ENCODE measurements around the gene SMIM41.
A peak's percentile ranks its signal among the peaks of the same experiment; 100 is the strongest.

SMIM41 gene

DNA sequence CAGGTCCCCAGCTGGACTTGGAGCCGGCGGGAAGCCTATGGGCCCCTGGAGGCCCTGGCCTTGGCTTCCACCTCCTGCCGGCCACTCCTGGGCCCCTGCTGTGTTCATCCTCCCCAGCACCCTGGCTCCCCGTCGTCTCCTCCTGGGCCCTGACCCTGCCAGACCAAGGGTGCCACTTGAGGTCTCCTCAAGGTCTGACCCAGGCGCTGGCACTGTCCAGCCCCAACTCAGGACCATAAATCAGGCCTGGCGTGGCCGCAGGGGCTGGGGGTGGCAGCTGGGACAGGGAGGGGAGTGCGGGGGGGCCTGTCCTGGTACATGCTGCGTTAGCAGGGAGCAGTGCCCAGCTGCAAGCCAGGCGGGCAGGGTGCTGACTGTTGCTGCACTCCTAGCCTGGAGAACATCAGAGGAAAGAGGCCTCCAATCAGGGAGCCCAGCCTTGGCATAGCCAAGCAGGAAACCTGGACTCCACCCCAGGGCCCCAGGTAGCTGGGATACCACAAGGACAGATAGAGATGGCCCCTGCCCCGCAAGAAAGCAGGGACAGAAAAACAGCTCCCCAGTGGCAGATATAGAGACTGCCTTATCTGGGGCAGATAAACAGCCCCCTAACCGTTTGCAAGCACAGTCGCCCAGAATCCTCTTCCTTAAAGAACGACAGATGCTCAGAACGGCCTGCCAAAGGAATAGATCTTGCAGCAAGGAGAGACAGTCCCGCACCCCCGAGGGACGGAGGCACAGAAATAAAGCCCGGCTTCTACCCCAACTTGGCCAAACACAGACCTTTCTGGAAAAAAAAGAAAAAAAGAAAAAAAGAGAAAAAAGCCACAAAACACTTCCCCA, 16.2 kb upstream of the SMIM41 start:
- no peak for DNase-seq (ENCODE audit: low read depth)

DNA sequence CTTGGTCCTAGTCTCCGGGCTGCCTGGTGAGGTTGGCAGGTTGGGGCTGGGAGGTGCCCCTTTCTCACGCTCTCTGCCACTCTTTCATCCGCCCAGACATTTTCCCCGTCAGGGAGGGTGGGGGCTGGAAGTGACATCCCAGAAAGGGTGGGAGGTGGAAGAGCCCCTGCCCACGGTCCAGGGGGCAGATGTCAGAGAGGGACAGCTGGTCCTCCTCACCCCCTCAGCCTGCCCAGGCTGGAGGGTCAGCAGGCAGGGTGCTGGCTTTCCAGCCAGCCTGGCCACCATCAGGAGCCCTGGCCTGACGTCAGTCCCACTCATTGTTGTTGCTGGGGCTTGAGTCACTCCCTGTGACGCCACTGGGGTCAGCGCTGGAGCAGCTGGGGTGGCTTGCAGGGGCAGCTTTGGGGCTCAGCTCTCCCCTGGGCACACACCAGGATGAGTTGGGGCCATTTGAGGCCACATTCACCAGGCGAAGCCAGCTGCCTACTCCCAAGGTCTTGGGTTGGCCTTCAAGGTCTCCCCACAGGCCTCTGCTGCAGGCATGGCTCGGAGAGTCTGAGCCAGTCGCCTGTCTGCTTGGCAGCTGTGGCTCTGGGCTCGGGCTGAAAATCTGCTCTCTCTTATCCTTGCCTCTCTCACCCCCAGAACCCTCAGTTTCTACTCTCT, 15.4 kb upstream of the SMIM41 start:
- no peak for DNase-seq (ENCODE audit: low read depth)

DNA sequence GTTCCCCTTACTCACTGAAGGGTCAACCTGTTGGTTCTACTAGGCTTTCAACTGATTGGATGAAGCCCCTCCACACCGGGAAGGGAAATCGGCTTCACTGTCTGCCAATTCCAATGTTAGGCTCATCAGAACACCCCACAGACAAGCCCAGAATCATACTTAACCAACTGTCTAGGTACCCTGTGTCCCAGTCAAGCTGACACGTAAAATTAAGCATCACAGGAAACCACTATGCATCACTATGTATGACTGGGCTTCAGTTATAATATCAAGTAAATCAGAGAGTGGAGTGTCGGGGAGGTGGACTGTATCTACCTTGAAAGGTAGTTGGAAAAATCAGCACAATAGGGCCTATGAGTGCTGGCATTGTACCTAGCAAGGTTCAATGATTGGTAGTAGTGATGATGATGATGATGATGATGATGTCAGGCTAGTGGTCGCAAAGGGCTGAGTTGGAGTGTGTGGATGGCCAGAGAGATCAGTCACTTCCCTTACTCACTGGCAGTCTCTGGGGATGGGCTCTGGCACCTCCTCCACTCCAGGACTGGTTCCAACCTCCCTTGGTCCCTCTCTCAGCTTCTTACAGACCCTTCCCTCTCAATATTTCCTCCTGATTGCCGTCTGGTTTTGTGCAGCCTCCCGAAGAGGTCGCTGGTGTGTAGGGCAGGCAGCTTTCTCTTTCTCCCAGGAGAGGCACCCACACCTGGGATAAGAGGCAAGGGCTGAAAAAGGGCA, 13.0 kb upstream of the SMIM41 start:
- no peak for DNase-seq (ENCODE audit: low read depth)

DNA sequence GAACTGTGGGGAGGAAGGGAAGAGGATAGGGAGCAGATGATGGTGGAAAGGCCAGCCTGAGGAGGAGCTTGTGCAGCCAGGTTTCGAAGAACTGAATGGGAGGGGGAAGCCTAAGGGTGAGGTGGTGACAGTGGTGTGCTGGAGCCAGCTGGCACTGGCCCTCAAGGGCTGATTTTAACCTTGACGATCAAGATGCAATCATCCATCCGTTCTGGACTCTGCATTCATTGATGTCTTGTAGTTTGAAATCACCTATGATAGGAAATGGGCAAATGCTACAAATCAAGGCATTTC, 12.5 kb upstream of the SMIM41 start:
- no peak for DNase-seq (ENCODE audit: low read depth)

DNA sequence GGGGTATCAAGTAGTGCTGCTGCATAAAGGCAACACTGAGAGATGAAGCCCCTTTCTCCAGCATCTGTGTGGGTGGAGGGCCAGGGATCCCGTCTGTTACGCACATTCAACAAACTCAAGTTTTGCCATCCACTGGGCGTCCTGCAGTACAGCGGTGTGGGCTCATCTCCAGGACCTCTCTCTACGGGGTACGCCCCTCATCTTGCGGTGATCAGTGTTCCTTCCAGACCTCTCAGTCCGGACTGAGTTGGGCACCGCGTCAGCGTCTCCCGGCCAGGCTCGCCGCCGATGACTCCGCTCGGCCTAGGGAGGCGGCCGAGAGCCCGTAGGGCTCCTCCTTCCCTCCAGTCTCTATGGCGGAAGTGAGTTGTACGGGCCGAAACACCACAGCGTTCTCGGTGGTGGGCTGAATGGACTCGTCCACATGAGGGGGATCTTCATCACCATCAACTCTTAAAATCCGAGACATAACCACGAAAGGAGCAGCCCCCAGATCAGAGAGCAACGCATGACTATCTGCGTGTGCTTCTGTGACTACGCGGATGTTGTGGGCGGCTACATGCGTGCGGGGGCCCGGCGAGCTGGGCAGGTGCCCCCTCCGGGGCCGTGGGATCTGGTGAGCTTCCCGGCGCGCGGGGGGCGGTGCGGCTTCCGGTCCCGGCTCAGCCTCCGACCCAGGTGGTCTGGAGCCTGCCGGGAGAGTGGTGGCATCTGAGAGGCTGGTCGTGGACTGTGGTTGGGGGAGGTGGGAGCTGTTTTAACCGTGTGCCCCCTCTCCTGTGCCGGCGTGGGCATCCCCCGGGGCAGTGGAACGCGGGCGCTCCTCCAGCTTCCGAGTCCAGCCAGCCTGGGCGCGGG, 9.9 kb upstream of the SMIM41 start, which contains the start of gene ATG101:
Gene ATG101, plus strand, starts transcription at position 652 of the 858 bp plus-strand sequence. CDS start 3,673 bp downstream, outside the sequence.
- DNase-seq (ENCODE audit: low read depth): peak; percentile 78

DNA sequence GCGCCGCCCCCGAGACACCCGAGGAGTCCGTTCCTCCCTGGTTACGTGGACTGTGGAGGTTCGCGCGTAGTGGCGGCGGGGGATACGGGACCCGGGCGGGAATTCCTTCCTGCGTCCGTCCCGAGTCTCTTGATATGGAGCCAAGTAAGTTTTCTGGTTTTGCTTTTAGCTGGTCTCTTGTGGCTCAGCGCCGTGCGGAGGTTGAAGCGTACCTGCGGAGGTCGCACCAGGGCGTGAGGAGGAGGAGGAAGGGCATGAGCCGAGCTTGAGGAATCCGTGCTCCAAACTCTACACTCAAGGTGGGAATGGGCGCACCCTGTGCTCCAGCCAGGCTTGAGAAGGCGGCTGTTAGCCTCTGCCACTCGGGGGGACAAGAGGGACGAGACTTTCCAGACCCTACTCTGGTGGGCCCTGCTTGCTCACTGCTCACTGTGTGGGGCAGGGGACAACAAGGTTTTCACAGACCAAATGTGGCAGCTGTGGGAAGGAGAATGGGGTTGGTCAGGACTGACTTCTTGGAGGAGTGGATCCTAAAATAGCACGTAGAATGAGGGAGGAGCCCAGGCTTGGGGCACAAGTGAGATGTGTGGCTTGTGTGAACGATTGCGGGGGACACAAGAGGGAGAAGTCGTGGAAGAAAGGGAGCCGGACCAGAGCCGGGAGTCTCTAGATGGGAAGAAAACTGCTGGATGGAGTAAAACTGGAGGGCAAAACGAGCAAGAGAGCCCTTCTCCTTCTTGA, 9.1 kb upstream of the SMIM41 start:
- no peak for DNase-seq (ENCODE audit: low read depth)

DNA sequence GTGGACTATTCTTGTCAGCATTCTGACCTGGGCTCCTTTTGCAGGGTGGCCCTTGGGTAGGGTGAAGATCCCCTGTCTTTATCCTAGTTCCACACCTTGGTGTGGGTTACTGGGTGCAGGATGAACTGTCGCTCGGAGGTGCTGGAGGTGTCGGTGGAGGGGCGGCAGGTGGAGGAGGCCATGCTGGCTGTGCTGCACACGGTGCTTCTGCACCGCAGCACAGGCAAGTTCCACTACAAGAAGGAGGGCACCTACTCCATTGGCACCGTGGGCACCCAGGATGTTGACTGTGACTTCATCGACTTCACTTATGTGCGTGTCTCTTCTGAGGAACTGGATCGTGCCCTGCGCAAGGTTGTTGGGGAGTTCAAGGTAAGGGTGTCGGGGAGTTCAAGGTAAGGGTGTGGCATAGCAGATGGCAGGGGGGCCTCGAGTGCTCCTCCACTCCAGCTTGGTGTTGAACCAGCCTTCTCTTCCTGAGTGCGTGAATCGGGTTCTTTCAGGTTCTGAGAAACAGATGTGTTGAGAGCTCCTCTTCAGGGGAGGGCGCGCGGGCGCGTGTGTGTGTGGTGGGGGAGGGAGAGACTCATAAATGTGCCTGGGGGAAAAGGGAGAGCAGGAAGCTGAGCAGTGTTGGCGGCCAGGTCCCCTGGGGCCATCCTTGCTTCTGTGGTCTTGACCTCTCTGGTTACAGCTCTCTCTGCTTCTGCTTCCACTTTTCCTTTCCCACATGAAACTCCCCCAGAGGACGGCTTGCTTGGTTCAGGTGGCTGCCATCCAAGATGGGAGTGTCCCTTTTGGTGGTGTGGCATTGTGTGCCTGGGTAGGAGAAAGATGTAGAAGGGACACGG, 5.7 kb upstream of the SMIM41 start:
- DNase-seq (ENCODE audit: low read depth): no peak

DNA sequence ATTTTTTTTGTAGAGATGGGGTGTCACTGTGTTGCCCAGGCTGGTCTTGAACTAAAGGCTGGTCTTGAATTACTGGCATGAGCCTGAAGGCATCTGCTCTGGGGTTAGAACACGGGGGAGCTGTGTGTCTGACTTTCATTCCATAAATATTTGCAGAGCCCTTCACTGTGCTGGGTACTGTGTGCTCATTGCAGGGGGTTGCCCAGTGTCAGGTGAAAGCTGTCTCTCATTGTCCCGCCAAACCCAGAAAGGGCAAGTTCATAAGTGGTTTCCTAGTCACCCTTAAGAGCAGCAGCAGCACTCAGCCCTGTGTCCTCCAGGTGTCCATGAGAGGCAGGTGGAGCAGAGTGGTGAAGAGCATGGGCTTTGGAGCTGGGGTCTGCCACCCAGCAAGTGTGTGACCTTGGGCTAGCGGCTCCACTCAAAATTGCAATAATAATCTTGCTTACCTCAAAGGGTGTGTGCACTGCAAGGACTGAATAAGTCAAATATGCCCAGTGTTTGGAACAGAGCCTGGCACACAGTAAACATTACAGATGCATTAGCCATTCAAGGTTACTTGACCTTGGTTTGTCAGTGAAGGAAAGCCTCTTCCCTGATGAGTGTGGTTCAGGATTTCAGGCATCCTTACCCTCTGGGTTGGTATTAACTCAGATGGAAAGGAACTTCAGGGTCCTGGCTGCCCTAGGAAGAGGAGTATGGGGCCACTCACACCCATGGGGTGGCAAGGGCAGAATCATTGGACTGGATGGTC, 4.4 kb upstream of the SMIM41 start:
- no peak for DNase-seq (ENCODE audit: low read depth)

DNA sequence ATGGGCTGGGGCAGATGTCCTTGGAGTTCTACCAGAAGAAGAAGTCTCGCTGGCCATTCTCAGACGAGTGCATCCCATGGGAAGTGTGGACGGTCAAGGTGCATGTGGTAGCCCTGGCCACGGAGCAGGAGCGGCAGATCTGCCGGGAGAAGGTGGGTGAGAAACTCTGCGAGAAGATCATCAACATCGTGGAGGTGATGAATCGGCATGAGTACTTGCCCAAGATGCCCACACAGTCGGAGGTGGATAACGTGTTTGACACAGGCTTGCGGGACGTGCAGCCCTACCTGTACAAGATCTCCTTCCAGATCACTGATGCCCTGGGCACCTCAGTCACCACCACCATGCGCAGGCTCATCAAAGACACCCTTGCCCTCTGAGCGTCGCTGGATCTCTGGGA, 2.7 kb upstream of the SMIM41 start:
- no peak for DNase-seq (ENCODE audit: low read depth)

DNA sequence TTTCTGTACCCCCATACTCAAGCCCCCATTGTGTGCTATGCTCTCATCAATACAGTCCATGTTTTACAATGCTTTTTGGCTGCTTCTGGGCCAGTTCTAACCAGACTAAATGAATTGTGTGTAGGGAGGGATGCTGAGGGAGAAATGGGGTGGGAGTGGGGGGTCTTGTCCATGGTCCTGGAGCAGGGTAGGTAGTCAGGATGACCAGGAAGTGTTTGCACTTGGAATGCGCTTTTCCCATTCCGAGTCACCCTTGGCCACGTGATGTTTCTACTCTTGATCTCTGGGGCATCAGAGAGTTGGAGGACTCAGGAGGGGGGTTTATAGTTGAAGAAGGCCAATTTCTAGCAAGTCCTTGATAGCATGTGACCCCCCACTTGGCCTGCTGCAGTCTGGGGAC, 1.2 kb upstream of the SMIM41 start:
- DNase-seq (ENCODE audit: low read depth): no peak

DNA sequence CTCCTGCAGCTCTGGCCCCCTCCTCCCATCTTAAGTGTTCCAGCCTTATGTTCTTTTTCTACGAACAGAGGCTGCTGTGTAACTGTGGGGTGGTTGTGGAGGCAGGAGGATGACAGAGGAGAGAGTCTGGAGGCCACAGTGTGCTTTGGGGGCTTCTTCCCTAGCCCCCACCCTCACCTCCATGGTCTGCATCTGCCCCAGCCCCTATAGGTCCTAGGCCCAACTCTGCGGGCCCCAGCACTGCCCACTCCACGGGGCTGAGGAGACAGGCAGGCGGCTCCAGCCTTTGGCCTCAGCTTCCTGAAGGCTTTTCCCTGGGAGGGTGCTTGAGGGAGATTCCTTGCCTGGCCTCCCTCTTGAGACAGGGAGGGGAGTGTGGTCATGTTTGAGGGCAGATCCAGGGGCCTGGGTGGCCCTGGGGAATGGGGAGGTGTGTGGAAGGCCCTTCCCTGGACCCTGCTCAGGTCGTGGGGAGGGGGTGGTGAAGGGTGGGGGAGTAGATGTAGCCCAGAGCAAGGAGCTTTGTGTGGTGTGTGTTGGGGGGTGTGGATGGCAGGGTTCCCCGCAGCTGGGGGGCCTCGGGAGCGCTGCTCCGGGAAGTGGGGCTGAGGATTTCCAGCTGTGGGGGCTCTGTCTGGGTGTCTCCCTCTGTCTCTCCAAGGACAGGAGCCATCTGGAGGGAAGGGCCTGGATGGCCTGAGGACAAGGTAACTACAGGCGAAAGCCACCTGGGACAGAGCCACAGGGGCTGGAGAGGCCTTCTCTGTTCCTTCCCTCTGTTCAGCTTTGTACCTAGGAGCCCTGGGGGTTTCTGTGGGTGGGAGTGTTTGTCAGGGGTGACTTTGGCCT, 1.1 kb downstream of the SMIM41 start:
- DNase-seq (ENCODE audit: low read depth): no peak

DNA sequence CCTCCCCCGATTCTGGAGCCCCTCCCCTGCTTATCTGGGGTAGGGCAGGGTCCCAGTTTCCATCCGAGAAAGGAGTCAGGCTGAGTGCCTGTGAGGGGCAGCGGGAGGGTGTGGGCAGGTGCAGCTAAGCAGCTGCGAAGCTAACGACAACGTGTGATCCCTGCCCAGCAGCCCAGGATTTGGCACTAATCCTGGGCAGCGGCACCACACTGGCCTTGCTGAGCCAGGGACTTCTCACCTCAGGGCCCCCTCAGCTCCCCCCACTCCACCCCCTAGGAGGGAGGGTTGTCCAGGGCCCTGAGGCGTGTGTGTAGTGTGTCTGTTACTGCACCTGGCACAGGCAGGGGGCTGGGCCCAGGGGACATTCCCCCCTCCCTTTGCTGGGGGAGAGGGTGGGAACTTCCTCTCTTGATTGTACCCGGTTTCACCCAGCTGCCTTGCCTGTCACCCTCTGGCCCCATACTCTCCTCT, 1.8 kb downstream of the SMIM41 start:
- no peak for DNase-seq (ENCODE audit: low read depth)

DNA sequence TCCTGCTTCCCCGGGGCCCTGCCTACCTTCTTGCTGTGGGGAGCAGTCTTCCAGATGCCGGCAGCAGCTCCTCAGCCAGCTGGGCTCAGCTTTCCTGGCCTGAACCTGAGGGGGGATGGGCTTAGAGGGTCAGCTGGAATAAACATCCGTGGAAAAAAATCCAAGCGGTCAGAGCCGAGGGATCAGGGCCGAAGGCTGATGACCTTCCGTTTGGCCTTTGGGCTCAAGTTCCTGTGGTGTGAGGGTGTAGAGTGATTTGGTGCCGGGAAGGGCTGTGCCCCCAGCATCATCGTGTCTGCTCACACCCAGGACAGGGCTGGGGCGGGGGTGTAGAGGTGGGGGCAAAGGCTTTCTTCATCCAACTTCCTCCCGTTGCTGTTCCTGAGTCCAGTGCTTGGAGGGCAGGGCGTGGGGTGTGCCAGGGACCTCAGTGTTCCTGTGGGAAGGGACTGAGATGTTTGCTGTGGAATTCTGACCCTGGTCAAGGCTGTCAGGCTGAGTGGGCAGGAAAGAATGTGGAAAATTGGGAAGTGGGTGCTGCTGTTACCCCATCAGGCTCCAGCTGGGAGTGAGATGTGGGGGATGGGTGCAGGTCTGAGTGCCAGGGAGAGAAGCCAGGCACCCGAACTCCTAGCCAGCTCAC, 2.6 kb downstream of the SMIM41 start:
- DNase-seq (ENCODE audit: low read depth): no peak

DNA sequence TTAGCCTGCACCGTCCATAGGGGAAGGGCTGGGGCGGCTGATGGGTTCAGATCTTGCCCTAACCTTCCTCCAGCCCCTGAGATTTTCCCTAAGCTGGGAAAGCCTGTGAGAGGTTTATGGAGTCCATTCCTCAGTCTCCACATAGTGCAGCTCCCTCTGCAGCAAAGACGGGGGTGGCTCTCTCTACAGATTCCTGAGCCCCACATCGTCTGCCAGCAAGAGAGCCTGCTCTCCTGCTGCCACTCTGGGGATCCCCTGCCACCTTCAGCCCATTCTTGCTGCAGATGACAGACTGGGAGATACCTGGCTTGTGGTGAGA, 3.1 kb downstream of the SMIM41 start:
- no peak for DNase-seq (ENCODE audit: low read depth)

DNA sequence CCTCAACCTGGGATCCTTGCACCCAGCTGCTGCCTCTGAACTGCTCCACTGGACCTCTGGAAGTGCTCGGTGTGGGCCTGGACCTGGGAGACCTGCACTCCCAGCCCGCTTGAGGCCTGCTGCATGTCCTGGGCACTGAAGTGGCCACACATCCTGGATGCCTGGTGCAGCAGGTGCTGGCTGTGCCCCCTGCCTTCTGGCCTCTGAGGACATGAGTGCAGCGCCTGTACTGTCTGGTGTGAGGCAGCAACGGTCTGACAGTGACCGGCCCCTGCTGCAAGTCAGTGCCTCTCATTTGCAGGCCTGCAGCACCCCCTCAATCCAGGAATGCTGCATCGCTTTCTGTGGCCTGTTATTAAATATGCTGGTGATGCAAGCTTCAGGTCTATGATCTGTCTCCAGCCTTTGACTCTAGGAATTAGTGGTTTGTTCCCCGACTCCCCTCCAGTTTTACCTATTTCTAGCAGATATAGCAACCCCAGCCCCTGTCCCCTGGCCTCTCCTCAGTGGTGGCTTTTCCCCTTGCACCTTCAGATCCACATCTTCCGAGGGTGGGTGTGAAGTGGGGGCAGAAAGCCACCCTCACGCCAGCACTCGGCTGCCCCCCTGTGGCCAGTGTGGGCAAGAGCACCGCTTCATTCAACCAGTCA, 3.6 kb downstream of the SMIM41 start:
- peak; percentile 59 for DNase-seq (ENCODE audit: low read depth)

DNA sequence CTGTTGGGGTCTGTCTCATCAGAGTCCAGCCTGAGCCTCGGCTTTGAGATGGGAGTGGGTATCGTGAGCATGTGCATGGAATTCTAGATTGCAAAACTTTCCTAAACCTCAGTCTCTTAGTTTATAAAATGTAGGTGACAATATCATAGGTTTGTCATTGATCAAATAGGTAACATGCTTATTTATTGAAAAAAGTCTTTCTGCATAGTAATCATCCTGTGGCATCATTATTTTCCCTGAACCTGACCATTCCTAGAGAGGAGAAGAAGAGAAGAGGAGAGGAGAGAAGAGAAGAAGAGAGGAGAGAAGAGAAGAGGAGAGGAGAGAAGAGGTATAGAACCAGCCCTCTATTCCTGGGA, 4.1 kb downstream of the SMIM41 start:
- no peak for DNase-seq (ENCODE audit: low read depth)

DNA sequence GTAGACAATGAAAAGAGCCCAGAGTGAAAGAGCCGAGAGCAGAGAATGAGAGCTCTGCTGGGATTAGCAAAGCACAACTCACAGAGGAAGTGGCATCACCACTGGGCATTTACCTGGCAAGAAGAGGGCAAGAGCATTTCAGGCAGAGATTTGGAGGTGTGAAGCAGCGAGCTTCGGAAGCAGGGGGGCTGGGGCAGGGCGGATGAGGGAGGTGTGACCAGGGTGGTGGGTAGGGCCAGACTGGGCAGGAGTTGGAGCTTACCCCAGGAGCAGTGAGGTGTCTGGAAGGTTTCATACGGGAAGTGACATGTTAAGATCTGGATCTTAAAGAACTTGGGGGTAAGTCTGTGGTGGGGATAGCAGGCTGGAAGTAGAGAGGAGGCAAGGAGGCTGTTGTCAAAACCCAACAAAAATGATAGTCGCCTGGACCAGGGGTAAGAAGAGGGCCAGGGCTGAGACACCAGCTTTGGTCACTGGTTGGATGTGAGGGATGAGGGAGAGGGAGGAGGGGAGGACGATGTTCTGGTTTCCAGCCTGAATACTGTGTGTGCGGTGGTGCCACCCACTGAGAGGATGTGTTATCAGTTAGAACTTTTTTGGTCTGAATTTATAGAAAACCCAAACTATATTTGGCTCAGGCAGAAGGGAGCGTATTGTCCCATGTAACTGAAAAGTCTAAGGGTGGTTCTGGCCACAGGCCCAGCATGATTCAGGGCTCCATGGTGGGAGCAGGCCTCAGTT, 5.2 kb downstream of the SMIM41 start:
- DNase-seq (ENCODE audit: low read depth): no peak

Data from activated T-helper 9 cell treated with anti-CD3 and anti-CD28 coated beads, Interleukin-2, amount 50 U/mL, for 16 hours (primary cell).